Activated CD4-positive, alpha-beta T cell treated with anti-CD3 and anti-CD28 coated beads, Interleukin-2, amount 10 ng/mL, durations not matched to agents 7 days and 5 days (primary cell): ENCODE measurements around the gene ADISSP. TPM values are rescaled to one million over a fixed set of nuclear protein-coding genes. Genes with fewer than 3 reads are reported as not detected.

ENCODE experiments used
- CTCF ChIA-PET: fragments of 350-600 bp; sonication (Branson Sonifier 250); formaldehyde crosslinking; loops from one replicate; lab custom pipeline; 2021; ENCODE audit warnings: antibody characterized with exemption; lab: Charles Lee
- POLR2A ChIA-PET: fragments of 350-600 bp; sonication (Branson Sonifier 250); formaldehyde crosslinking; loops from one replicate; lab custom pipeline; 2021; ENCODE audit warnings: antibody characterized with exemption; lab: Charles Lee
- DNase-seq: peaks from one replicate; pipeline ENCODE4 v3.0.0-alpha.2; 2020
- H3K27ac Mint-ChIP-seq: one replicate; pipeline ENCODE4 v1.8.0; 2021; ENCODE audit warnings: mild to moderate bottlenecking, moderate library complexity, mixed read lengths
- H3K27me3 Mint-ChIP-seq: one replicate; pipeline ENCODE4 v1.8.0; 2021; ENCODE audit warnings: mixed read lengths
- H3K36me3 Mint-ChIP-seq: one replicate; pipeline ENCODE4 v1.8.0; 2021; ENCODE audit warnings: low read depth, mixed read lengths
- H3K4me1 Mint-ChIP-seq: one replicate; pipeline ENCODE4 v1.8.0; 2021; ENCODE audit warnings: mixed read lengths
- H3K4me3 Mint-ChIP-seq: one replicate; pipeline ENCODE4 v1.8.0; 2021; ENCODE audit warnings: mild to moderate bottlenecking, moderate library complexity, mixed read lengths
- H3K9me3 Mint-ChIP-seq: one replicate; pipeline ENCODE4 v1.8.0; 2021; ENCODE audit warnings: mixed read lengths
- total RNA-seq, 2 experiments: library from RNA; stranded (reverse); gene quantifications; one replicate each; pipeline ENCODE4 v1.2.3, GENCODE V29; 2021

ADISSP gene
- total RNA-seq, 2 experiments from 2014 or later, result 27.8 to 27.9 TPM

- peaks cover 51% of the 10 kb centered on the region for H3K27me3 Mint-ChIP-seq
- H3K27ac Mint-ChIP-seq, result no peak overlapping the region
- POLR2A ChIA-PET, result no interaction called here
- H3K9me3 Mint-ChIP-seq, result no peaks in the 10 kb centered on the region
- no peak overlapping the region for H3K4me3 Mint-ChIP-seq
- DNase-seq, result no peak
- CTCF ChIA-PET, result interaction anchor here (1.0 to 1.6 kb wide), 2 partner anchors 69 to 602 kb away, joined by 3 to 4 read pairs; no protein-coding TSS in a partner anchor
- H3K36me3 Mint-ChIP-seq, result no peaks in the 10 kb centered on the region
- no peaks in the 10 kb centered on the region for H3K4me1 Mint-ChIP-seq
Observed at GRCh38 chr20:3728876-3729275, 38.7 kb downstream of the ADISSP start.

- Mint-ChIP-seq H3K4me1 (no peaks in the 10 kb centered on the region), H3K9me3 (no peaks in the 10 kb centered on the region), H3K27ac (no peak overlapping the region), H3K27me3 (peaks cover 47% of the 10 kb centered on the region), H3K4me3 (no peak overlapping the region), H3K36me3 (no peaks in the 10 kb centered on the region)
- no peak for DNase-seq
- POLR2A ChIA-PET, result no interaction called here
- CTCF ChIA-PET, result interaction anchor here (1.0 to 2.1 kb wide), 2 partner anchors 18 to 603 kb away, joined by 3 to 10 read pairs; no protein-coding TSS in a partner anchor
Observed at GRCh38 chr20:3728354-3728753, 39.2 kb downstream of the ADISSP start.

- Mint-ChIP-seq H3K27ac (no peak overlapping the region), H3K4me3 (no peak overlapping the region), H3K4me1 (no peaks in the 10 kb centered on the region), H3K27me3 (peaks cover 41% of the 10 kb centered on the region), H3K36me3 (no peaks in the 10 kb centered on the region), H3K9me3 (no peaks in the 10 kb centered on the region)
- CTCF ChIA-PET, result interaction anchor here (2.1 kb wide), 1 partner anchor 17 kb away, joined by 10 read pairs; no protein-coding TSS in a partner anchor
- POLR2A ChIA-PET, result no interaction called here
- DNase-seq, result no peak
Observed at GRCh38 chr20:3727401-3728021, 40.0 kb downstream of the ADISSP start.

- ChIA-PET POLR2A (no interaction called here), CTCF (interaction anchor here (0.7 kb wide), 1 partner anchor 99 kb away, joined by 4 read pairs; no protein-coding TSS in a partner anchor)
- no peak for DNase-seq
- Mint-ChIP-seq H3K4me1 (peaks cover 10% of the 10 kb centered on the region), H3K27me3 (peaks cover 43% of the 10 kb centered on the region), H3K36me3 (no peaks in the 10 kb centered on the region), H3K4me3 (no peak overlapping the region), H3K9me3 (no peaks in the 10 kb centered on the region), H3K27ac (no peak overlapping the region)
Observed at GRCh38 chr20:3724356-3724755, 43.2 kb downstream of the ADISSP start.

- no peaks in the 10 kb centered on the region for H3K9me3 Mint-ChIP-seq
- H3K27ac Mint-ChIP-seq, result no peak overlapping the region
- POLR2A ChIA-PET, result no interaction called here
- CTCF ChIA-PET, result no interaction called here
- peaks cover 10% of the 10 kb centered on the region for H3K4me1 Mint-ChIP-seq
- no peak overlapping the region for H3K4me3 Mint-ChIP-seq
- DNase-seq, result no peak
- peaks cover 43% of the 10 kb centered on the region for H3K27me3 Mint-ChIP-seq
- H3K36me3 Mint-ChIP-seq, result no peaks in the 10 kb centered on the region
Observed at GRCh38 chr20:3723284-3723683, 44.3 kb downstream of the ADISSP start.

- CTCF ChIA-PET, result interaction anchor here (0.6 kb wide), 2 partner anchors 48 to 99 kb away, joined by 3 to 5 read pairs; no protein-coding TSS in a partner anchor
- POLR2A ChIA-PET, result no interaction called here
- DNase-seq, result no peak
- H3K36me3 Mint-ChIP-seq, result no peaks in the 10 kb centered on the region
- no peaks in the 10 kb centered on the region for H3K9me3 Mint-ChIP-seq
- H3K4me1 Mint-ChIP-seq, result peaks cover 10% of the 10 kb centered on the region
- H3K27me3 Mint-ChIP-seq, result peaks cover 30% of the 10 kb centered on the region
- H3K4me3 Mint-ChIP-seq, result no peak overlapping the region
- H3K27ac Mint-ChIP-seq, result no peak overlapping the region
Observed at GRCh38 chr20:3721912-3722311, 45.6 kb downstream of the ADISSP start.

GRCh38 chr20:3720626-3721025 is 46.9 kb downstream of the ADISSP start:
- H3K9me3 Mint-ChIP-seq, result no peaks in the 10 kb centered on the region
- no peak overlapping the region for H3K27ac Mint-ChIP-seq
- POLR2A ChIA-PET, result no interaction called here
- no peak overlapping the region for H3K4me3 Mint-ChIP-seq
- H3K27me3 Mint-ChIP-seq, result peaks cover 27% of the 10 kb centered on the region
- DNase-seq, result no peak
- H3K36me3 Mint-ChIP-seq, result no peaks in the 10 kb centered on the region
- CTCF ChIA-PET, result interaction anchor here (1.0 to 1.7 kb wide), 3 partner anchors 10 to 17 kb away, joined by 3 to 5 read pairs (median 4); no protein-coding TSS in a partner anchor
- H3K4me1 Mint-ChIP-seq, result peaks cover 10% of the 10 kb centered on the region

- CTCF ChIA-PET, result interaction anchor here (1.0 to 1.7 kb wide), 3 partner anchors 9 to 17 kb away, joined by 3 to 5 read pairs (median 4); no protein-coding TSS in a partner anchor
- Mint-ChIP-seq H3K27ac (no peak overlapping the region), H3K27me3 (peaks cover 27% of the 10 kb centered on the region), H3K4me3 (no peak overlapping the region), H3K36me3 (no peaks in the 10 kb centered on the region), H3K9me3 (no peaks in the 10 kb centered on the region), H3K4me1 (peaks cover 10% of the 10 kb centered on the region)
- POLR2A ChIA-PET, result no interaction called here
- DNase-seq, result no peak
Observed at GRCh38 chr20:3720068-3720467, 47.5 kb downstream of the ADISSP start.

- POLR2A ChIA-PET, result no interaction called here
- Mint-ChIP-seq H3K36me3 (no peaks in the 10 kb centered on the region), H3K27ac (no peak overlapping the region), H3K27me3 (peaks cover 22% of the 10 kb centered on the region), H3K4me1 (peaks cover 10% of the 10 kb centered on the region), H3K4me3 (no peak overlapping the region), H3K9me3 (no peaks in the 10 kb centered on the region)
- no peak for DNase-seq
- CTCF ChIA-PET, result interaction anchor here (1.7 kb wide), 1 partner anchor 12 kb away, joined by 4 read pairs; no protein-coding TSS in a partner anchor
Observed at GRCh38 chr20:3719046-3719445, 48.5 kb downstream of the ADISSP start.

GRCh38 chr20:3716195-3716834 is 51.2 kb downstream of the ADISSP start:
- ChIA-PET POLR2A (no interaction called here), CTCF (interaction anchor here (0.8 to 1.5 kb wide), 3 partner anchors 10 to 51 kb away, joined by 3 to 5 read pairs (median 3); no protein-coding TSS in a partner anchor)
- Mint-ChIP-seq H3K27ac (no peak overlapping the region), H3K4me3 (no peak overlapping the region), H3K36me3 (no peaks in the 10 kb centered on the region), H3K27me3 (peaks cover 15% of the 10 kb centered on the region), H3K4me1 (peaks cover 10% of the 10 kb centered on the region), H3K9me3 (no peaks in the 10 kb centered on the region)
- peak; percentile 19 for DNase-seq

- DNase-seq, result no peak
- no peaks in the 10 kb centered on the region for H3K27me3 Mint-ChIP-seq
- H3K4me3 Mint-ChIP-seq, result no peak overlapping the region
- H3K27ac Mint-ChIP-seq, result no peak overlapping the region
- H3K36me3 Mint-ChIP-seq, result no peaks in the 10 kb centered on the region
- no peaks in the 10 kb centered on the region for H3K9me3 Mint-ChIP-seq
- CTCF ChIA-PET, result interaction anchor here (0.7 kb wide), 1 partner anchor 46 kb away, joined by 3 read pairs; no protein-coding TSS in a partner anchor
- POLR2A ChIA-PET, result no interaction called here
- H3K4me1 Mint-ChIP-seq, result no peaks in the 10 kb centered on the region
Observed at GRCh38 chr20:3714092-3714491, 53.5 kb downstream of the ADISSP start.

- H3K27ac Mint-ChIP-seq, result no peak within 1 kb of the TSS
- no peak for DNase-seq
- no peaks in the 10 kb centered on the region for H3K9me3 Mint-ChIP-seq
- no peaks in the 10 kb centered on the region for H3K4me1 Mint-ChIP-seq
- no peaks in the 10 kb centered on the region for H3K36me3 Mint-ChIP-seq
- H3K27me3 Mint-ChIP-seq, result no peaks in the 10 kb centered on the region
- no peak within 1 kb of the TSS for H3K4me3 Mint-ChIP-seq
- ChIA-PET CTCF (interaction anchor here (0.6 kb wide), 1 partner anchor 158 kb away, joined by 3 read pairs; no protein-coding TSS in a partner anchor), POLR2A (no interaction called here)
Observed at GRCh38 chr20:3712279-3712873, 55.2 kb downstream of the ADISSP start, which contains the start of gene SIGLEC1. Gene SIGLEC1, minus strand, starts transcription at chr20:3712600. Its CDS starts 5,472 bp downstream, at chr20:3707128.
